CD14-positive monocyte (primary cell): Measurements from ENCODE around the gene TMA16. TPM values are rescaled to one million over a fixed set of nuclear protein-coding genes. Genes with fewer than 3 reads are reported as not detected.
A peak's percentile ranks its signal among the peaks of the same experiment; 100 is the strongest.

ENCODE experiments used
- DNase-seq, 3 donors: peaks; one replicate each; pipeline ENCODE4 v3.0.0-alpha.2; 2011 to 2022
- H2AFZ ChIP-seq: 2 replicates; pipeline ENCODE4 v1.6.0; 2012; ENCODE audit warnings: mild to moderate bottlenecking, low read depth, low read length, inconsistent platforms; ENCODE audit not compliant: insufficient read depth, poor library complexity, severe bottlenecking
- H3K27ac ChIP-seq, 2 donors: 1 replicate in 1 of 2; 2 replicates in 1 of 2; pipeline ENCODE4 v1.5.1; 2012 to 2013; ENCODE audit warnings: low read length in 2 of 2, control low read depth in 1 of 2, inconsistent platforms in 1 of 2, low read depth in 1 of 2, mild to moderate bottlenecking in 1 of 2
- H3K27me3 ChIP-seq, 2 donors: one replicate each; pipeline versions ENCODE4 v1.6.0 to v1.6.1; 2011 to 2013; ENCODE audit warnings: low read length in 2 of 2; ENCODE audit not compliant: control insufficient read depth in 2 of 2, insufficient read depth in 2 of 2
- H3K36me3 ChIP-seq, 2 donors: replicated peaks in 1 of 2; 1 replicate in 1 of 2; 2 replicates in 1 of 2; pipeline versions ENCODE4 v1.5.1 to v1.6.1; 2012 to 2013; ENCODE audit warnings: low read length in 2 of 2, control low read depth in 1 of 2, inconsistent platforms in 1 of 2, mild to moderate bottlenecking in 1 of 2; ENCODE audit not compliant: insufficient read depth in 2 of 2, control insufficient read depth in 1 of 2
- H3K4me1 ChIP-seq, 2 donors: 1 replicate in 1 of 2; 2 replicates in 1 of 2; pipeline versions ENCODE4 v1.5.1 to v1.6.1; 2012 to 2013; ENCODE audit warnings: low read length in 2 of 2, control low read depth in 1 of 2, inconsistent platforms in 1 of 2, mild to moderate bottlenecking in 1 of 2, moderate library complexity in 1 of 2; ENCODE audit not compliant: insufficient read depth in 2 of 2, control insufficient read depth in 1 of 2
- H3K4me2 ChIP-seq: replicated peaks from 2 replicates; pipeline ENCODE3; 2012; ENCODE audit warnings: low read length, moderate library complexity, mild to moderate bottlenecking; ENCODE audit not compliant: poor library complexity, severe bottlenecking; ENCODE audit errors: extremely low read depth
- H3K4me3 ChIP-seq, 3 experiments: fragments of 200-600 bp in 1 of 3; sonication (generic) in 1 of 3; replicated peaks in 1 of 3; 1 replicate in 2 of 3; 2 replicates in 1 of 3; pipeline ENCODE4 v1.5.1; 2011 to 2013; ENCODE audit warnings: low read length in 3 of 3, mild to moderate bottlenecking in 3 of 3, control low read depth in 2 of 3, low read depth in 2 of 3, inconsistent platforms in 1 of 3, moderate library complexity in 1 of 3
- H3K79me2 ChIP-seq: 2 replicates; pipeline ENCODE4 v1.6.0; 2012; ENCODE audit warnings: mild to moderate bottlenecking, control low read depth, inconsistent platforms, low read length, moderate library complexity; ENCODE audit not compliant: insufficient read depth
- H3K9ac ChIP-seq: 2 replicates; pipeline ENCODE4 v1.6.0; 2017; ENCODE audit warnings: low read length, mild to moderate bottlenecking; ENCODE audit not compliant: insufficient read depth, poor library complexity, severe bottlenecking
- H3K9me3 ChIP-seq, 2 donors: replicated peaks in 1 of 2; 1 replicate in 1 of 2; 2 replicates in 1 of 2; pipeline versions ENCODE4 v1.5.1 to v1.6.1; 2012 to 2013; ENCODE audit warnings: low read length in 2 of 2, control low read depth in 1 of 2; ENCODE audit not compliant: control insufficient read depth in 1 of 2, insufficient read depth in 1 of 2
- H4K20me1 ChIP-seq: 2 replicates; pipeline ENCODE4 v1.6.0; 2012; ENCODE audit warnings: mild to moderate bottlenecking, low read length, control low read depth, moderate library complexity; ENCODE audit not compliant: insufficient read depth
- H3K27ac Mint-ChIP-seq, 7 donors: one replicate each; pipeline ENCODE4 v1.8.0; 2020; ENCODE audit warnings: mild to moderate bottlenecking in 7 of 7, mixed read lengths in 7 of 7, moderate library complexity in 6 of 7, inconsistent platforms in 2 of 7
- H3K27me3 Mint-ChIP-seq, 3 donors: one replicate each; pipeline ENCODE4 v1.8.0; 2021 to 2022; ENCODE audit warnings: low read depth in 3 of 3, mild to moderate bottlenecking in 3 of 3, mixed read lengths in 3 of 3, moderate library complexity in 3 of 3, inconsistent platforms in 1 of 3
- H3K36me3 Mint-ChIP-seq, 2 donors: one replicate each; pipeline ENCODE4 v1.8.0; 2020; ENCODE audit warnings: mixed read lengths in 2 of 2, inconsistent platforms in 1 of 2, mild to moderate bottlenecking in 1 of 2
- H3K4me1 Mint-ChIP-seq: one replicate; pipeline ENCODE4 v1.8.0; 2020; ENCODE audit warnings: mild to moderate bottlenecking, mixed read lengths
- H3K4me3 Mint-ChIP-seq, 2 donors: one replicate each; pipeline ENCODE4 v1.8.0; 2020; ENCODE audit warnings: mild to moderate bottlenecking in 2 of 2, mixed read lengths in 2 of 2, moderate library complexity in 1 of 2
- H3K9me3 Mint-ChIP-seq, 7 donors: one replicate each; pipeline ENCODE4 v1.8.0; 2020 to 2022; ENCODE audit warnings: mixed read lengths in 7 of 7, mild to moderate bottlenecking in 6 of 7, moderate library complexity in 6 of 7, inconsistent platforms in 2 of 7
- WGBS: methylation state at CpG from one replicate; pipeline ENCODE4 v1.1.5; 2013; ENCODE audit warnings: missing lambda C conversion rate; ENCODE audit not compliant: insufficient coverage; 5-methylcytosine and 5-hydroxymethylcytosine counted together
- intact Hi-C, 2 donors: fragments of 100-400 bp; cut with micrococcal nuclease; formaldehyde crosslinking; loops; one replicate each; pipeline versions ENCODE4 v1.15.0 to v1.15.1; 2023
- polyA plus RNA-seq, 3 donors: library from polyadenylated mRNA; depleted of rRNA in 1 of 3; unstranded in 2 of 3; stranded (reverse) in 1 of 3; fragments of 300-500 nt in 2 of 3; fragments of >200 nt in 1 of 3; fragmentation: Illumina TruSeq in 2 of 3; gene quantifications; 1 replicate in 2 of 3; 2 replicates in 1 of 3; pipeline ENCODE4 v1.2.3, GENCODE V29; 2012 to 2021
- TF ChIP-seq, protein P1 (sequence below): fragments of 200-600 bp; IDR thresholded peaks from one replicate; pipeline ENCODE4 v1.8.0; 2022; ENCODE audit warnings: antibody characterized with exemption, mild to moderate bottlenecking

The TMA16 gene
- polyA plus RNA-seq, 3 donors: 7.7 to 8.2 (median 8.2) TPM

DNA sequence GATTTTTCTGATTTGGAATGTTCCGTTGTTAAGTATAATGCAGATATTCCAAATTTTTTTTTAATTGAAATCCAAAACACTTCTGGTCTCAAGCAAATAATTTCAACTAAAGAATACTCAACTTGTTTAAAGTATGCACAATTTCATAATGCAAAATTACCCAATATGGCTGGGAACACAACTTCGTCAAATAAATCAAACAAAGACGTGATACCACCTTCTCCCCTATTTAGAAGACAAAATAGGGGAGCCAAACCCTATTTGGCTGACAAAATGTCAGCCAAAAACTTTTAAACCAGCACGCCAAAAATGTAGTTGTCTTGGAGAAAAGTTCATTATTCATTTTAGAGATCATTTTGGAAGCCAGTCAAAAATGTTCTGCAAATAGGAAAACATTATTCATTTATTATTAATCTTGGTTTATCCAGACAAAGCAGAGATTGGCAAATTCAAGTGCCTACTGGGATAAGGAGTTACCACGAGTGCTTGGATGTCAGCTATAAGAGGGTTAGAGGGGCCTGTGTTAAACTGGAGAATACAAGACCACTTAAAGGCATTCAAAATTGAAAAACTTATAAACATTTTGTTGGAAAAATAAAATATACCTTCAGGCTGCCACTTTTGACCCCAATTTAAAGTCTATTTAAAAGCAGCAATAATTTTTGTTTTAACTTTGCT is 17.6 kb upstream of the TMA16 start:
- no CpG with 5 or more reads among the region's 5 CpGs for WGBS
- H3K36me3 Mint-ChIP-seq: no peaks in the 10 kb centered on the region
- H3K9me3 ChIP-seq: peaks cover 6 to 8% of the 10 kb centered on the region in 2 donors
- no peak overlapping the region for H3K4me3 ChIP-seq
- H2AFZ ChIP-seq: no peak overlapping the region
- H3K27ac ChIP-seq: no peak overlapping the region
- TF ChIP-seq, protein P1, sequence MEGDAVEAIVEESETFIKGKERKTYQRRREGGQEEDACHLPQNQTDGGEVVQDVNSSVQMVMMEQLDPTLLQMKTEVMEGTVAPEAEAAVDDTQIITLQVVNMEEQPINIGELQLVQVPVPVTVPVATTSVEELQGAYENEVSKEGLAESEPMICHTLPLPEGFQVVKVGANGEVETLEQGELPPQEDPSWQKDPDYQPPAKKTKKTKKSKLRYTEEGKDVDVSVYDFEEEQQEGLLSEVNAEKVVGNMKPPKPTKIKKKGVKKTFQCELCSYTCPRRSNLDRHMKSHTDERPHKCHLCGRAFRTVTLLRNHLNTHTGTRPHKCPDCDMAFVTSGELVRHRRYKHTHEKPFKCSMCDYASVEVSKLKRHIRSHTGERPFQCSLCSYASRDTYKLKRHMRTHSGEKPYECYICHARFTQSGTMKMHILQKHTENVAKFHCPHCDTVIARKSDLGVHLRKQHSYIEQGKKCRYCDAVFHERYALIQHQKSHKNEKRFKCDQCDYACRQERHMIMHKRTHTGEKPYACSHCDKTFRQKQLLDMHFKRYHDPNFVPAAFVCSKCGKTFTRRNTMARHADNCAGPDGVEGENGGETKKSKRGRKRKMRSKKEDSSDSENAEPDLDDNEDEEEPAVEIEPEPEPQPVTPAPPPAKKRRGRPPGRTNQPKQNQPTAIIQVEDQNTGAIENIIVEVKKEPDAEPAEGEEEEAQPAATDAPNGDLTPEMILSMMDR: no peak
- no peak overlapping the region for H3K4me3 Mint-ChIP-seq
- no peaks in the 10 kb centered on the region for H3K79me2 ChIP-seq
- no peaks in the 10 kb centered on the region for H4K20me1 ChIP-seq
- DNase-seq: no peak
- peaks cover 9 to 12% of the 10 kb centered on the region in 2 donors for H3K4me1 ChIP-seq
- peaks cover 0 to 6% of the 10 kb centered on the region in 2 donors for H3K27me3 ChIP-seq
- peaks cover 0 to 9% (median 4%) of the 10 kb centered on the region in 7 donors for H3K9me3 Mint-ChIP-seq
- H3K4me1 Mint-ChIP-seq: no peaks in the 10 kb centered on the region
- H3K27ac Mint-ChIP-seq: no peak overlapping the region
- intact Hi-C loops: no loop called here
- no peak overlapping the region for H3K9ac ChIP-seq
- H3K36me3 ChIP-seq: no peaks in the 10 kb centered on the region
- no peak overlapping the region for H3K4me2 ChIP-seq
- H3K27me3 Mint-ChIP-seq: peaks cover under 1 to 7% (median 5%) of the 10 kb centered on the region in 3 donors

DNA sequence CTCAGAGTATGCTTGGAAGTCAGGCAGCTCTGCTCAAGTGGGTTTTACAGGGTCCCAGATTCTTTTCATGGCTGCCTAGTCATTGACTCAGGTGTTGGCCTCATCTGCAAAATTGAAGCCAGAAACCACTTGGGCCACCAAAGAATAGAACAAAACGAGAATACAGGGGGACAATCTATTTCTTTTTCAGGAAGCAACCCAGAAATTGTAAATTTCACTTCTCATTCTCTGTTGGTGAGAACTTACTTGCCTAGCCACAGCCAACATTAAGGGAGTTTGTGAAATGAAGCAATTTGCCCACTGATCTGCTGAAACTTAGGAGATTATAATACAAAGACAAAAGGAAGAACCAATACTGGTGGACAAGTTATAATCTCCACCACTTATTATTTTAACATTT is 12.3 kb upstream of the TMA16 start:
- H3K27me3 ChIP-seq: no peaks in the 10 kb centered on the region
- peaks cover 40 to 53% of the 10 kb centered on the region in 2 donors for H3K4me1 ChIP-seq
- H4K20me1 ChIP-seq: no peaks in the 10 kb centered on the region
- no peaks in the 10 kb centered on the region for H3K36me3 ChIP-seq
- peak overlapping the region in 2 of 3 experiments; percentile 25 to 50 for H3K4me3 ChIP-seq
- Mint-ChIP-seq H3K36me3 (no peaks in the 10 kb centered on the region), H3K4me1 (peaks cover 2% of the 10 kb centered on the region), H3K27ac (no peak overlapping the region), H3K27me3 (peaks cover 0 to 4% (median 1%) of the 10 kb centered on the region in 3 donors), H3K9me3 (peaks cover 0 to 4% (median 0%) of the 10 kb centered on the region in 7 donors), H3K4me3 (peak overlapping the region in 1 of 2 donors; percentile 67)
- peak; percentile 53 to 69 (median 65) for DNase-seq
- peak overlapping the region; percentile 21 for H2AFZ ChIP-seq
- WGBS: no CpG with 5 or more reads among the region's 1 CpG
- no peaks in the 10 kb centered on the region for H3K79me2 ChIP-seq
- H3K9ac ChIP-seq: peak overlapping the region; percentile 42
- TF ChIP-seq, protein P1: no peak
- H3K9me3 ChIP-seq: no peaks in the 10 kb centered on the region
- peak overlapping the region; percentile 67 for H3K4me2 ChIP-seq
- peak overlapping the region; percentile 57 to 81 for H3K27ac ChIP-seq
- intact Hi-C loops: loop anchor here in 1 of 2 donors (10.0 kb wide), 1 partner anchor 63 kb away; no protein-coding TSS in a partner anchor
